IMR-90 (cell line): ENCODE results near the gene NDST1.

ENCODE experiments used
- CEBPB ChIP-seq: IDR thresholded peaks from 2 replicates; pipeline ENCODE4 v1.6.1; 2012; ENCODE audit warnings: low read depth, low read length, improper control_type of control experiment
- CHD1 ChIP-seq: IDR thresholded peaks from 2 replicates; pipeline ENCODE4 v1.6.1; 2012; ENCODE audit warnings: low read depth, low read length, improper control_type of control experiment
- MAFK ChIP-seq: IDR thresholded peaks from 2 replicates; pipeline ENCODE4 v1.6.1; 2012; ENCODE audit warnings: low read depth, low read length, improper control_type of control experiment
- POLR2A ChIP-seq: IDR thresholded peaks from 2 replicates; pipeline ENCODE4 v1.6.1; 2012; ENCODE audit warnings: mild to moderate bottlenecking, low read depth, low read length
- RFX5 ChIP-seq: IDR thresholded peaks from 2 replicates; pipeline ENCODE4 v1.8.0; 2012; ENCODE audit warnings: low read depth, mild to moderate bottlenecking, low read length, moderate library complexity
- SMC3 ChIP-seq: fragments of 150-350 bp; IDR thresholded peaks from 2 replicates; pipeline ENCODE4 v1.6.1; 2016; ENCODE audit warnings: low read depth, mild to moderate bottlenecking, antibody characterized with exemption, low read length, moderate library complexity
- TF ChIP-seq, protein P1 (sequence below): fragments of 150-350 bp; IDR thresholded peaks from 2 replicates; pipeline ENCODE4 v1.6.1; 2016; ENCODE audit warnings: low read depth, mild to moderate bottlenecking, low read length, moderate library complexity, borderline replicate concordance
- TF ChIP-seq, protein P2 (sequence below): conservative IDR thresholded peaks from 2 replicates; pipeline ENCODE4 v1.5.1; 2012; ENCODE audit warnings: mild to moderate bottlenecking, low read depth, low read length, improper control_type of control experiment

DNA sequence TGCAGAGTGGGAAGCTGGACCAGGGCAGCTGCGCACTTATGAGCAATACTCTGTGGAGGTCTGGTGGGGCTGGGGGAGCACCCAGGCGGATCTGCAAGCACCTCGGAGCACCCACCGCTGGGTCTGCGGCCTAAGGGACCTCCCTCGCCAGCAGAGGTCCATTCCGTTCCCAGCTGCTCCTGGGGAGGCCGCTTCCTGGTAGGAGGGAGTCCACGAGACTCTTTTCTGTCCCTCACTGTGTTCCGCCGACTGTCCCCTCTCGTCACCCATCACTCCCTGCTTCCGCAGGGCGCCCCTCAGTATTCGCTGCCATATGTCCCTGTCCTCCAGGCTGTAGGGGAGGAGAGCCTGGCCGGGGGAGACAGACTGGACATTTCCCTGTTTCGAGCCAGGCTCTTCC, 45.5 kb downstream of the NDST1 start:
- no peak for TF ChIP-seq SMC3
- no peak for TF ChIP-seq POLR2A
- TF ChIP-seq, protein P1, sequence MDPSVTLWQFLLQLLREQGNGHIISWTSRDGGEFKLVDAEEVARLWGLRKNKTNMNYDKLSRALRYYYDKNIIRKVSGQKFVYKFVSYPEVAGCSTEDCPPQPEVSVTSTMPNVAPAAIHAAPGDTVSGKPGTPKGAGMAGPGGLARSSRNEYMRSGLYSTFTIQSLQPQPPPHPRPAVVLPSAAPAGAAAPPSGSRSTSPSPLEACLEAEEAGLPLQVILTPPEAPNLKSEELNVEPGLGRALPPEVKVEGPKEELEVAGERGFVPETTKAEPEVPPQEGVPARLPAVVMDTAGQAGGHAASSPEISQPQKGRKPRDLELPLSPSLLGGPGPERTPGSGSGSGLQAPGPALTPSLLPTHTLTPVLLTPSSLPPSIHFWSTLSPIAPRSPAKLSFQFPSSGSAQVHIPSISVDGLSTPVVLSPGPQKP = no peak
- TF ChIP-seq RFX5 = no peak
- TF ChIP-seq, protein P2, sequence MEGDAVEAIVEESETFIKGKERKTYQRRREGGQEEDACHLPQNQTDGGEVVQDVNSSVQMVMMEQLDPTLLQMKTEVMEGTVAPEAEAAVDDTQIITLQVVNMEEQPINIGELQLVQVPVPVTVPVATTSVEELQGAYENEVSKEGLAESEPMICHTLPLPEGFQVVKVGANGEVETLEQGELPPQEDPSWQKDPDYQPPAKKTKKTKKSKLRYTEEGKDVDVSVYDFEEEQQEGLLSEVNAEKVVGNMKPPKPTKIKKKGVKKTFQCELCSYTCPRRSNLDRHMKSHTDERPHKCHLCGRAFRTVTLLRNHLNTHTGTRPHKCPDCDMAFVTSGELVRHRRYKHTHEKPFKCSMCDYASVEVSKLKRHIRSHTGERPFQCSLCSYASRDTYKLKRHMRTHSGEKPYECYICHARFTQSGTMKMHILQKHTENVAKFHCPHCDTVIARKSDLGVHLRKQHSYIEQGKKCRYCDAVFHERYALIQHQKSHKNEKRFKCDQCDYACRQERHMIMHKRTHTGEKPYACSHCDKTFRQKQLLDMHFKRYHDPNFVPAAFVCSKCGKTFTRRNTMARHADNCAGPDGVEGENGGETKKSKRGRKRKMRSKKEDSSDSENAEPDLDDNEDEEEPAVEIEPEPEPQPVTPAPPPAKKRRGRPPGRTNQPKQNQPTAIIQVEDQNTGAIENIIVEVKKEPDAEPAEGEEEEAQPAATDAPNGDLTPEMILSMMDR = no peak
- no peak for TF ChIP-seq MAFK
- TF ChIP-seq CEBPB = no peak
- TF ChIP-seq CHD1 = no peak
